Measurements from ENCODE around the gene NDST3.

Gene NDST3

GRCh38 chr4:118034053-118034785 is at the start of gene NDST3:
Gene NDST3, plus strand, starts transcription at chr4:118034486. Its CDS starts 19,425 bp downstream, at chr4:118053911.
- in situ Hi-C loops (cut with MboI; ENCODE audit: low sequenced_read_pairs): no loop called here

GRCh38 chr4:117986321-117986720 is 48.0 kb upstream of the NDST3 start:
- in situ Hi-C loops (cut with MboI; ENCODE audit: low sequenced_read_pairs): no loop called here

GRCh38 chr4:117987464-117987863 is 46.8 kb upstream of the NDST3 start:
- in situ Hi-C loops (cut with MboI; ENCODE audit: low sequenced_read_pairs): no loop called here

DNA sequence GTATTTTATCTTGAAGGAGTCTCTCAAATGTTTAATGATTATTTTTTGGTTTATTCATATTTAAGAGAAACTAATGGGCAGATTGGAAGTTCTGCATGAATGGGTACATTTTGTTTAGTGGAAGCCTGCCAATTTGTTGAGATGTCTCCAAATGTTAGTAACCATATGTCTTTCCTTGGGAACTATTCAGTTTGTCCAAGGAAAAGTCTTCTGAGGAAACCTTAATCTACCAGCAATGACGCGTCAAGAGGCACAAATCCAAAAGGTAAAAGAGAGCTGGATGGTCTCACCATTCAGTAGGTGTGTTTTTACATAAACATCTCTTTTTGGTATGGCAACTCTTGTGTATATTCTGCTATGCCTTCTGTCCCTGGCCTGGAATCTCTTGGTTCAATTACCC is 37.4 kb upstream of the NDST3 start:
- in situ Hi-C loops (cut with MboI; ENCODE audit: low sequenced_read_pairs): no loop called here

GRCh38 chr4:118004088-118004487 is 30.2 kb upstream of the NDST3 start:
- in situ Hi-C loops (cut with MboI; ENCODE audit: low sequenced_read_pairs): no loop called here

- in situ Hi-C loops (cut with MboI; ENCODE audit: low sequenced_read_pairs): no loop called here
Measured at GRCh38 chr4:118005883-118006282, 28.4 kb upstream of the NDST3 start.

DNA sequence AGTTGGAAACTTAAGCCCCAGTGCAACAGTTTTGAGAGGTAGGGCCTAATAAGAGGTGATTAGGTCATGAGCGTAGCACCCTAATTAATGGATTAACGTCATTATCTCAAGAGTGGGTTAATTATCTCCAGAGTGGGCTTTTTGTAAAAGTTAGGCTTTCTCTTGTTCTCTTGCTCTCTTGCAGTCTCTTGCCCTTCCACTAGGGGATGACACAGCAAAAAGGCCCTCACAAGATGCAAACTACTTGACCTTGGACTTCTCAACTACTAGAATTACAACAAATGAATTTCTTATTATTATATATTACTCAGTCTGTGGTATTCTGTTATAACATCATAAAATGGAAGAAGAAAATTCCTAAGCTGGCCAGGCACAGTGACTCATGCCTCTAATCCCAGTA is 22.1 kb upstream of the NDST3 start:
- in situ Hi-C loops (cut with MboI; ENCODE audit: low sequenced_read_pairs): no loop called here

DNA sequence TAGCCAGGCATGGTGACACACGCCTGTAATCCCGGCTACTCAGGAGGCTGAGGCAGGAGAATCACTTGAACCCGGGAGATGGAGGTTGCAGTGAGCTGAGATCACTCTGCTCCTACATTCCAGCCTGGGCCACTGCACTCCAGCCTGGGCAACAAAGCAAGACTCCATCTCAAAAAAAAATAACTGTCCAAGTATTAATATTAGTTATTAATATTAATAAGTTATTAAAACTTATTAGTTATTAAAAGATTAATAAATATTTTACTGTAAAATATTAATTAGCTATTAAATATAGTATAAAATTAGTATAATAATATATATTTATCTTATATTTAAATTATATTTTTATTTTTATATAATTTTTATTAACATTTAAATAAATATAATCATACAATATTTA is 19.5 kb upstream of the NDST3 start:
- in situ Hi-C loops (cut with MboI; ENCODE audit: low sequenced_read_pairs): no loop called here

DNA sequence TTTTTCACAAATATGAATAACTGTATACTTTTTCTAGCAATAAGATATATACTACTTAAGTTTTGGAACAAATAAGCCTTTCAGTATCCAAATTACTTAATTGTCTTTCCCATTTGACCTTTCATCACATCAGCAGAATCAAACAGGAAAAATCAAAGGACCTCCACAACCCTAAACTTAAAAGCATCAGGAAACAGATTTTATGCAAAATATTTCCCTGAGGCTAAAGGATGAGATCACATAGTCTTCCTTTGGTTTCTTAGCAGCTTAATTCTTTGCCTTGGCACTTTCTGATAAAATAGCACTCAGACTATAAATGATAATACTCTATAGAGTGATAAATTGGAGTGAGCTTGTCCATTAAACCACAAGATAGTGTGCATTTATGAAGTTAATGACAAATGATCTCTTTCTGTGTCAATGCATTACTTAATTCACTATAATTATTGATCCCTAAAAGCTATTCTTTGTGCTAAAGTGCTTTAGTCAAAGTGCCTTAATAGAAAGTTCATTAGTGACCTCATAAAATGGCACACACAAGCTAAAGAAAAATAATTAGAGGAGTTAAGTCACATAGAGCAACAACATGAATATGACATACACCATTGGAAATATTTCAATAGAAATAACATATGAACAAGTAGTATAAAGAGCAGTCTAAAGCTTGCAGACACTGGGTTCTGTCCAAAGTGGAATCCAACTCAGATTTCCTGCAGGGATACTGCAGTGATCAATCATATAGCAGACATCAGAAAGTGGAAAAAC is 15.7 kb upstream of the NDST3 start:
- in situ Hi-C loops (cut with MboI; ENCODE audit: low sequenced_read_pairs): no loop called here

GRCh38 chr4:118026806-118027205 is 7.5 kb upstream of the NDST3 start:
- in situ Hi-C loops (cut with MboI; ENCODE audit: low sequenced_read_pairs): no loop called here

DNA sequence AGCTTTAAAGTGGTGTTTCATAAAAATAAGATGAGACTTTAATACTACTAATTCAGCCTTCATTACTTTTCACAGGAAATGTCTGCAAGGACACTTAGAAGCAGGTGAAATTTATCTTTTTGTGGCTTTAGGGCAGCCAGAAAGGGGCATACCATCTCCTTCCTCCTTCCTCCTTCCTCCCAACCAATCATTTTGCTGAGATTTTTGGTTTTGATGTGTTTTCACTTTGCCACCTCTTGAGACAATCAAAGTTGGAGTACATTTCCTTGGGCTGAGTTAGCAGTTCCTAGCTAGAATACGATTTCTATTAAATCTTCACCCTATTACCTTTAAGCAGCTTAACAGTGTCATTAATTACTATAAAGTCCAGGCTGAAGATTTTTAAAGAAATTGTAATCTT is 5.1 kb upstream of the NDST3 start:
- in situ Hi-C loops (cut with MboI; ENCODE audit: low sequenced_read_pairs): no loop called here

GRCh38 chr4:118032691-118033090 is 1.6 kb upstream of the NDST3 start:
- in situ Hi-C loops (cut with MboI; ENCODE audit: low sequenced_read_pairs): no loop called here

DNA sequence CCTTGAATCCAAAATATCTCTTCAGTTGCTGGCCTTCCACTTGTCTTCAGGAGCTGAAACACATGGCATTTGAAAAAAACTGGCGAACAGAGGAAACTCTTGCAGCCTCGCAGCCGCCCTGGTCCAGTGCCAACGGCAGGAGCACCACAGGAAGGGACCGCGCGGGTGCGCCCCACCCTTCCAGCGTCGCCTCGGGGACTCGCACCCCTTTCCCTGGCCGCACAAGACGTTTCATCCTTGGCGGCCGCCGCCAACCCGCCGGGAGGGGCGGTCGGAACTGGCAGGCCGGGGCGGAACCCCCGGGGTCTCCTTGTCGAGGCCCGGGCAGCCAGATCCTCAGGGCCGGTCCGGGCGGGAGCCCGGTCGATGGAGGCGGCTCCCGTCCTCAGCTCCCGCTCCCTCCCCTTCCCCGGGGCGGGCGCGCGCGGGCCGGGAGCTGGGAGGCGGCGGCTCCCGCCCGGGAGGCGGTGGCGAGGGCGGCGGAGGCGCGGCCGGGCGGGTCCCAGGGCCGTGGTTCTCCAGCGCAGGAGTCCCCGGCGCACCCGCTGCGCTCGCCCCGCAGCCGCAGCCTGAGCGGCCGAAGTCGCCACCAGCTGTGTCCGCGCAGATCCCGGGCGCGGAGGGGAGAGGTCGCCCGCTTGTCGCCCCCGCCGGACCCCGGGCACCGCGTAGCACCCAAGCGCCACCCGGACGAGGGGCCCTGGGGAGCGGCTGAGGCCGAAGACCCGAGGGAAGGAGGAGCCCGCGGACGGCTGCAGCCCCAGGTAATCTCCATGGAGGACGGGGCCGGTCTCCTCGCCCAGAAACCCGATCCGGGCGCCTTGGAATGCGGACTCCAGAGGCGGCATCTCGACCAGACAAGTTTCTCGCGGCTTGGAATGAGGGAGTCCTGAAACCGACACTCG is 886 bp upstream of the NDST3 start:
- in situ Hi-C loops (cut with MboI; ENCODE audit: low sequenced_read_pairs): no loop called here

DNA sequence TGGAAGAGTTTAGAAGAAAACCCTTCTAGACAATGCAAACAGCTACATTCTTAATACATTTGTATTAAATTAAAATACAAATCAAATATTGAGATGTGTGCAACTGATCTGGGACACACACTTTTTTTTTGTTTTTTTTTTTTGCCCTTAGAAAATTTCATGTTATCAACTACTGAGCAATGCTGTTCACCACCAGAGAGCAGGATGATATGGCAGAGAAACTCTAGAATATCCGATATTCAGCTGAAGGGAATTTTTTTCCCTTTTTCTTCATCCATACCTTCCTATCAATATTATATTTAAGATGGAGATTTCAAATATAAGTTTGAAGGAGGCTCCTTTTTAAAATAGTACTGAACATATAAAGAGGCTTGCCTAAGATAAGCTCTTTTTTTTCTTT is 1.0 kb downstream of the NDST3 start:
- in situ Hi-C loops (cut with MboI; ENCODE audit: low sequenced_read_pairs): no loop called here

GRCh38 chr4:118036336-118036735 is 2.0 kb downstream of the NDST3 start:
- in situ Hi-C loops (cut with MboI; ENCODE audit: low sequenced_read_pairs): no loop called here

DNA sequence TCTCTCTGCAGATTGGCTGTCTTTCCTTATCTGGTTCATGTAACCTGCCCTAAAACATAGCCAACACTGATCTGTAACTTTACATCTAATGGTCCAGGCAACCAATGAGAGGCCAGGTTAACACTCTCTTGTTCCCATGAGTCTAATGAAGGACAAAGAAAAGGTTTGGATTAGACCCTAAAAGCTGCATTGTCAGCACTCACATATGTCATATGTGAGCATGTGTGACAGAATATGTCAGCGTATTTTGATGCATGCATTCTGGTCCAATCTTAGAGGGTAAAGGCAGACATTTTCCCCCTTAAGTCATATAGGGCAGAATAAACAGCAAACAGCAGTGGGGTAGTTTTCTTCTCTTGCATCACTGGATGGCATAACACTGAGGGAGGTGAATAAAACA is 3.7 kb downstream of the NDST3 start:
- in situ Hi-C loops (cut with MboI; ENCODE audit: low sequenced_read_pairs): no loop called here

- in situ Hi-C loops (cut with MboI; ENCODE audit: low sequenced_read_pairs): no loop called here
Measured at GRCh38 chr4:118046323-118046722, 12.0 kb downstream of the NDST3 start.

DNA sequence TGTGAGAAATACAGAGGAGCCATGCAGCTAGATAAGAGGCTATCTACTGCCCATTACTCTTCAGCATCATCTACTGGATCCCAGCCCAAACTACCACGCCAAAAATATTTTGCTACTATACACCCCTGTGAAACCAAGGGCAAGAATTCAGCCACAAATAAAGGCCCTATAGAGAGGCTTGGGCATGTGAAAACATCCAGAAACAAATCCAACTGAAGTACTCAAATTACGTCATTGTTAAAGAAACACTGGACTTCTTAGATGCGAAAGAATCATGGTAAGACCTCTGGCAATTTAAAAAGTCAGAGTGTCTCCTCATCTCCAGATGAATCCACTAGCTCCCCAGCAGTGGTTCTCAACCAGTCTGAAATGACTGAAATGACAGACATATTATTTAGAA is 12.8 kb downstream of the NDST3 start:
- in situ Hi-C loops (cut with MboI; ENCODE audit: low sequenced_read_pairs): no loop called here

- in situ Hi-C loops (cut with MboI; ENCODE audit: low sequenced_read_pairs): no loop called here
Measured at GRCh38 chr4:118058955-118059354, 24.7 kb downstream of the NDST3 start.

GRCh38 chr4:118059397-118059796 is 25.1 kb downstream of the NDST3 start:
- in situ Hi-C loops (cut with MboI; ENCODE audit: low sequenced_read_pairs): no loop called here

GRCh38 chr4:118076958-118077766 is 42.9 kb downstream of the NDST3 start:
- in situ Hi-C loops (cut with MboI; ENCODE audit: low sequenced_read_pairs): no loop called here

Data from HL-60/S4 treated with phorbol 12-myristate 13-acetate at 8.2 ng/mL for 4 days and 3 days (cell line).